HG03558 (cell line): Measurements from ENCODE around the gene SET.
"Not testable (repeated sequence)": the region's sequence is repeated elsewhere in the genome, so short reads cannot be mapped to it uniquely, and the experiment has no call there.

Experiments
- ATAC-seq: cut with Tn5 transposase; IDR thresholded peaks from one replicate; pipeline ENCODE4 v1.9.1; 2021; ENCODE audit warnings: moderate number of reproducible peaks; ENCODE audit not compliant: unreplicated experiment; ENCODE audit errors: extremely low read depth

Gene SET, protein sequence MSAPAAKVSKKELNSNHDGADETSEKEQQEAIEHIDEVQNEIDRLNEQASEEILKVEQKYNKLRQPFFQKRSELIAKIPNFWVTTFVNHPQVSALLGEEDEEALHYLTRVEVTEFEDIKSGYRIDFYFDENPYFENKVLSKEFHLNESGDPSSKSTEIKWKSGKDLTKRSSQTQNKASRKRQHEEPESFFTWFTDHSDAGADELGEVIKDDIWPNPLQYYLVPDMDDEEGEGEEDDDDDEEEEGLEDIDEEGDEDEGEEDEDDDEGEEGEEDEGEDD

DNA sequence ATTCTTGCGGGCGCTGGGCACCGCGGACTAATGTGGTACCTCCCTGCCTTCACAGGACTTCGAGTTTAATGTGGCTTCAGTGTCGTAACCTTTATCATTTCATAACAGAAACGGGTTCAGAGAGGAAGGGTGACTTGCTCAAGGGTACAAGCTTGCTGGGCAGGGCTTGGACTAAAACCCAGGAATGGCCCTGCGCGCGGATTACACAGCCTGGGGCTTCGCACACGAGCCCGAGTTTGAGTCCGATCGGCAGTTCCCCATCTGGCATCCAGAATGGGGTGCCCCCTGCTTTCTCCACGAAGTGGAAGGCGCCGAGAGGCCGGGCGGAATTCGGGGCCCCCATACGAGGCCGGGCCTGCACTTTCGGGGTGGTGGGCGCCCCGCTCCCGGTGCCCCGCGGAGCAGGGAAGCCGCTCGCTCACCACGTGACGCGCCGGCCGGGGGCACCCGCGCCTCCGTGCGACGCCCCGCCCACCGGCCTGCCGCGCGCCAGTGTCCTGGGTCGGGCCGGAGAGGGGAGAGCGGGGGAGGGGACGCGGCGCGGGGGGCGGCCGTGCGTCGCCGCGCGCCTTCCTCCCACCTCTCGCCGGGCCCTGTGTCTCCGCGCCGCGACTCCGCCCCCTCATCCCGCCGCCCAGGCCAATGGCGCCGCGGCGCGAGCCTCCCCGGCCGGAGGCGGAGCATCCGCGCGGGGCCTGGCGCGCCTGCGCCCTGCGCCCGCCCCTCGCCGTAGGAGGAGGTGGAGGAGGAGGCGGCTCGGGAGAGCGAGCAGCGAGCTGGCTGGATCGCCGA is at the start of gene SET:
SET (plus strand) TSS at position 722 of the 792 bp plus-strand sequence. CDS start 361 bp downstream, outside the sequence.
- peak; percentile 49 for ATAC-seq

DNA sequence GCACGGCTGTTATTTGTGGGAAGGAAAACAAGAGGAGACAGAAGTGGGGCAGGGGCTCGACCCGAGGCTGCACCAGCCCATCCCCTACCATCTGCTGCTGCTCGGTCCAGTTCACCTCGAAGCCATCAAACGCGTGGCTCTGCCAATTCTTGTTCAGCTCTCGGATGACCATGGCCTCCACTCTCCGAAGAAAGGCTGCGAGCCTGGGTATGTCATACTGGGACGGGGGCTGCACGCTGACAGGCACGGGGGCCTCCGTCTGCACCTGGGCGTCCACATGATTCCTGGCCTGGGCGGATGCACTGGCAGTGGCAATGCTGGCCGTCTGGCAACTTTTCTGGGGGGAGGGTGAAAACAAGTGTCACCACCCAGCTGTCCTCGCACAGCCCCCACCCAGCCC is 48.4 kb upstream of the SET start:
- ATAC-seq = no peak

DNA sequence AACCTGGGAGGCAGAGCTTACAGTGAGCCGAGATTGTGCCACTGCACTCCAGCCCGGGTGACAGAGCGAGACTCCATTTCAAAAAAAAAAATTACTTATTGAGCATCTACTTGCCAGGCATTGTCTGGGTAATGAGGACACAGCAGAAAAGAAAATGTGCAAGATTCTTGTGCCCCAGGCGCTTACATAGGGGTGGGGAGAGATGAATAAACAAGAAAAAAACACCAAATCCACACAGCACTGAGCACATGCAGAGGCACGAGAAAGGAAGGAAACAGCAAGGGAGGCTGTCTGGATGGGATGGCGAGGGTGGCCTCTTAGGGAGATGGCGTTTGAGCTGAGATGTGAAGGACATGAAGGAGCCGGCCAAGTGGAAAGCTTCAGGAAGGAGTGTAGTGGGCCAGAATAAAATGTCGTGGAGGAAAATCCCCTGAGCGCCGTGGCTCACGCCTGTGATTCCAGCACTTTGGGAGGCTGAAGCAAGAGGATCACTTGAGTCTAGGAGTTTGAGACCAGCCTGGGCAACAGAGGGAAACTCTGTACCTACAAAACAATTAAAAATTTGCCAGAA is 46.3 kb upstream of the SET start:
- no peak for ATAC-seq

DNA sequence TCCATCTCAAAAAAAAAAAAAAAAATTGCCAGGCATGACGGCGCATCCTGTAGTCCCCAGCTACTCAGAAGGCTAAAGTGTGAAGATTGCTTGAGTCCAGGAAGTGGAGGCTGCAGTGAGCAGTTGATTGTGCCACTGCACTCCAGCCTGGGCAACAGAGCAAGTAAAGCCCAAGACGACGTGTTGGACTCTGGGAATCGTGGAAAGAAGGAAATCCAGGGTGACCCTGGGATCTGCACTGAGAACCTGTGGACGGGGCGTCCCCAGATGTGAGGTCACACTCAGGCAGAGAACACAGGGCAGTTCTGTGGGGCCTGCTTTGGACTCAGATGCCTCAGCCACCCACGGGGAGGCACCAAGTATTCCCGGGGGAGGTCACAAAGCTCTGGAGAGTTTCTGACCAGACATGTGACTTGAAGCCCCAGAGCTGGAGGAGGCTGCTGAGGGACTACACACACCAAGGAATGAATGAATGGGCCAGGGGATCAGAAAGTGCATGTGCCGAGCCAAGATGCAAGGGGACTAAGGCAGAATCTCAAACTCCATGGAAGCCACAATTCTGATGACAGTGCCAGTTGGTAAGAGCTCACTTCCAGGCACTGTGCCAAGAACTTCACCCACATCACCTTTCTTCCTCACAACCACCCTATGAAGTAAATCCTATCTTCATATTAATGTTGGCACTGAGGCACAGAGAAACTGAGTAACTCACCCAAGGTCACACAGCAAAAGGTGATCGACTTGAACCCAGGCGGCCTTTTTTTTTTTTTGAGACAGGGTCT is 45.3 kb upstream of the SET start:
- no peak for ATAC-seq

DNA sequence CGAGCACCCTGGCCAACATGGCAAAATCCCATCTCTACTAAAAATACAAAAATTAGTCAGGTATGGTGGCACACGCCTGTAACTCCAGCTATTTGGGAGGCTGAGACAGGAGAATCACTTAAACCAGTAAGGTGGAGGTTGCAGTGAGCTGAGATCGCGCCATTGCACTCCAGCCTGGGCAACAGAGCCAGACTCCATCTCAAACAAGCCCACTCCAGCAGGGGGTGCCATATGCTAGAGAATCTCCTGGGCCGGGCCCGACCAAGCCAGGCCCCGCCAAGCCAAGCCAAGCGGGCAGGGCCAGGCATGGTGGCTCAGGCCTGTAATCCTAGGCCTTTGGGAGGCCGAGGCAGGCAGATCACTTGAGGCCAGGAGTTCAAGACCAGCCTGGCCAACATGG is 40.8 kb upstream of the SET start:
- ATAC-seq = not testable (repeated sequence)

DNA sequence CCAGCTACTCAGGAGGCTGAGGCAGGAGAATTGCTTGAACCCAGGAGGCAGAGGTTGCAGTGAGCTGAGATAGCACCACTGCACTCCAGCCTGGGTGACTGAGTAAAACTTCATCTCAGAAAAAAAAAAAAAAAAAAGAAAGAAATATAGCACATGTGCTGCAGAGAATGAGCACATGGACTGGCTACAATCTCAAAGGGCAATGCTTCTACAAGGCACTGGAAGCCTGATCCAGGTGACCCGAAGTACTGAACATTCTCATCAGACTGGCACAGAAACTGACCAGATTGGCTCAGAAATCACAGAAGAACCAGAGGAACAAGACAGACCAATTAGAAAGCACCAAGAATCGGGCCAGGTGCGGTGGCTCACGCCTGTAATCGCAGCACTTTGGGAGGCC is 37.2 kb upstream of the SET start:
- ATAC-seq = no peak

DNA sequence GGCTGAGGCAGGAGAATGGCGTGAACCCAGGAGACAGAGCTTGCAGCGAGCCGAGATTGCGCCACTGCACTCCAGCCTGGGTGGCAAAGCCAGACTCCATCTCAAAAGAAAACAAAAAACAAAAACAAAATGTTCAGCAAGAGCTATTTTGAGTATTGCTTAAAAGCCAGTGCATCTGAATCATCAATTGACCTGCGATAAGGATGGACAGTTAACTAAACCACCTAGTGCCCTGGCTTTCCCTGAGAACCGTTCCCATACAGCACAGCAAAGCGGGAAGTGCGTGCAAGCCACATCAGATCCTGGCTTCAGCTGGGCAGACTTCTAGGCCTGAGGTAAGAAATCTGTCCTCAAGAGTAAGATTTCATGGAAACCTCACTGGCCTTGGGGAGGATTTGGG is 35.1 kb upstream of the SET start:
- no peak for ATAC-seq

DNA sequence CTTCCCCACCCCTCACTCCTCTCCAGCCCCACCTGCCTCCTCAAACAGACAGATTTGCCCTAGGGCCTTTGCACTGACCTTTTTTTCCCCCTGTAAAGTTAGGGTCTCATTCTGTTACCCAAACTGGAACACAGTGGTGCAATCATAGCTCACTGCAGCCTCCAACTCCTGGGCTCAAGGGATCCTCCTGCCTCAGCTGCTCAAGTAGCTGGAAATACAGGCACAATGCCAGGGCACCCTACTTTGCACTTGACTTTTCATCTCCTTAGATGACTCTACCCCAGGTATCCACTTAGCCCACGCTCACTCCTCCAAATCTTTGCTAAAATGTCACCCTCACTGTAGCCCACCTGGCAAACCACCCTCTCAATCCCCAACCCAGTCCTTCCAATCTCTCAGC is 34.5 kb upstream of the SET start:
- no peak for ATAC-seq

DNA sequence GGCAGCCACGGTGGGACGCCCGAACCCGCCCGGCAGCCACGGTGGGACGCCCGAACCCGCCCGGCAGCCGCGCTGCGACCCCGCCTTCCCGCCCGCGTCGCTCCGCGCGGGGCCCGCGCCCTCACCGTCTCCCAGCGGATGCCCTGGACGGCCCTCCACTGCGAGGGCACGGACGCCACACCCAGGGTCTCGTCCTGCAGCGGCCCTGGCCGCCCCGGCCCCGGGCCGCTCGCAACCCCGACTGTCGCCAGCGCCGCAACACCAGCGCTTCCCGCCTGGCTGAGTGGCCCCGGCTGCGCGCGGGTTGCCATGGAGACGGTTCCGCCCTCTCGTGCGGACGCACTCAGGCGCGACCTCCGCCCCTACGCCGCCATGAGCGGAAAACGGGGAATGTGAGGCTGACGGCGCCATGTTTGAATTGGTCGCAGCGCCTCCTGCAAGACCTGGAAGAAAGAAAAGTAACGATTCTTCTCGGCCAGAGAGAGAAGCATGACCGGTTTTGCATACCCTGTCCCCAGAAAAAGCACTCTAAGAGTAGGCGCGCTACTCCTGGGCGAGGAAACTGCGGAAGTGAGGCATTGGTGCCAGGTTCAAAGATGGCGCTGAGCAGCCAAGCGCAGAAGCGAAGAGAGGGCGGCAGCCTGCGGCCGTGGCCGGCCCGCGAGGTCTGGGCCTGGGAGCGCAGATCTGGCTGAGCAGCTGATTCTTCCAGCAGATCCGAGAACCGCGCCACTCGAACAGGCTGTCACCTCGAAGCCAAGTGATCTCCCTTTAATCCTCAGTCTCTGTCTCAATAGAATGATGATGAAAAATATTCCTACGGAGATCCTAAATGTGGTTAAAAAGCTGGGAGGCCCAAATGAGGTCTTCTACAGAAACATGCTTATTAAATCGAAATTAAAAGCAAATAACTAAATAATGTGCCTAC is 32.3 kb upstream of the SET start, which contains the start of gene DYNC2I2:
DYNC2I2 (minus strand) TSS at position 432 of the 928 bp plus-strand sequence; CDS start at position 311, 121 bp downstream.
- ATAC-seq = peak; percentile 54

DNA sequence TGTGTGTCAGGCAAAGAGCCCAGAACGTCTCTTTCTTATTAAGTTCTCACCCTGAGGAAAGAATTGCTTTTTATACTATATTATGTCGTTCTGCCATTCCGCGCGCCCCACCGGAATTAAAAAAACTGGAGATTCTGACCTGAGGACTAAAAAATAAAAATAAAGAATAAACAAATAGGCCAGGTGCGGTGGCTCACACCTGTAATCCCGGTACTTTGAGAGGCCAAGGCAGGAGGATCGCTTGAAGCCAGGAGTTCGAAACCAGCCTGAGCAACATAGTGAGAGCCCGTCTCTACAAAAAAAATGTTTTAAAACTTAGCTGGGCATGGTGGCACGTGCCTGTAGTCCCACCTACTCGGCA is 31.7 kb upstream of the SET start:
- no peak for ATAC-seq

DNA sequence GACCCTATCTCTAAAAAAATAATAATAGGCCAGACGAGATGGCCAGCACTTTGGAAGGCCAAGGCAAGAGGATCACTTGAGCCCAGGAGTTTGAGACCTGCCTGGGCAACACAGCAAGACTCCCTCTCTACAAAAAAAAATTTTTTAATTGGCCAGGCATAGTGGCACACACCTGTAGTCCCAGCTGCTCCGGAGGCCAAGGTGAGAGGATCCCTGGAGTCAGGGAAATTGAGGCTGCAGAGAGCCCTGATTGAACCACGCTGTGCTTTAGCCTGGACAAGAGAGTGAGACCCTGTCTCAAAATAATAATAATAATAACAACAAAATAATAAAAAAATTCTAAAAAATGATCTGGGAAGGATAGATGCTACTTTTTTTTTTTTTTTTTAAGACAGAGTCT is 31.2 kb upstream of the SET start:
- ATAC-seq = no peak

DNA sequence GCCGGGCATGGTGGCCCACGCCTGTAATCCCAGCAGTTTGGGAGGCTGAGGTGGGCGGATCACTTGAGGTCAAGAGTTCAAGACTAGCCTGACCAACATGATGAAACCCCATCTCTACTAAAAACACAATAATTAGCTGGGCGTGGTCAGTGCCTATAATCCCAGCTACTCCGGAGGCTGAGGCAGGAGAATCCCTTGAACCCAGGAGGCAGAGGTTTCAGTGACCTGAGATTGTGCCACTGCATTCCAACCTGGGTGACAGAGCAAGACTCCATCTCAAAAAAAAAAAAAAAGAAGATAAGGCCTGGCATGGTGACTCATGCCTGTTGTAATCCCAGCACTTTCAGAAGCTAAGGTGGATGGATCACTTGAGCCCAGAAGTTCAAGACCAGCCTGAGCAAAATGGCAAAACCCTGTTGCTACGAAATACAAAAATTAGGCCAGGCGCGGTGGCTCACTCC is 22.5 kb upstream of the SET start:
- not testable (repeated sequence) for ATAC-seq

DNA sequence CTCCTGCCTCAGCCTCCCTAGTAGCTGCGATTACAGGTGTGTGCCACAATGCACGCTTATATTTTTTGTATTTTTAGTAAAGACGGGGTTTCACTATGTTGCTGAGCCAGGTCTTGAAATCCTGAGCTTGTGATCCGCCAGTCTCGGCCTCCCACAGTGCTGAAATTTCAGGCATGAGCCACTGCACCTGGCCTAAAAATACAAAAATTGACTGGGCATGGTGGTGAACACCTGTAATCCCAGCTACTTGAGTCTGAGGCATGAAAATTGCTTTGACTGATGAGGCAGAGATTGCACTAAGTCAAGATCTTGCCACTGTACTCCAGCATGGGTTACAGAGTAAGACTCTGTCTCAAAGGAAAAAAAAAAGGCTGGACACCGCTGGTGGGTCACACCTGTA is 19.2 kb upstream of the SET start:
- no peak for ATAC-seq

DNA sequence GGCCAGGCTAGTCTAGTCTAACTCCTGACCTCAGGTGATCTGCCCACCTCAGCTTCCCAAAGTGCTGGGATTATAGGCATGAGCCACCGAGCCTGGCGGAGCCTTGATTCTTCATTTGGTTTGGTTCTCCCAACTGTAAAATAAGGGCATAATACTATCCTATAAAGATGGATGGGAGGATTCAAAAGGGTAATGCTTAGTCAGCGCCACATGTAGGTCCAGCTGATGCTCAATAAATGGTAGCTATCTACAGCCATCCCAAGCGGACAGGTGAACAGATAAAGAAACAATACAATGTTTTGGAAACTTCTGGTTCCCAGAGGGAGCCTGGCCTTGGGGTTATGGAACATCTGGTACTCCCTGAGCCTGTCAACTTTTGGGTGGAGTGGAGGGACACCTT is 13.6 kb upstream of the SET start:
- no peak for ATAC-seq

DNA sequence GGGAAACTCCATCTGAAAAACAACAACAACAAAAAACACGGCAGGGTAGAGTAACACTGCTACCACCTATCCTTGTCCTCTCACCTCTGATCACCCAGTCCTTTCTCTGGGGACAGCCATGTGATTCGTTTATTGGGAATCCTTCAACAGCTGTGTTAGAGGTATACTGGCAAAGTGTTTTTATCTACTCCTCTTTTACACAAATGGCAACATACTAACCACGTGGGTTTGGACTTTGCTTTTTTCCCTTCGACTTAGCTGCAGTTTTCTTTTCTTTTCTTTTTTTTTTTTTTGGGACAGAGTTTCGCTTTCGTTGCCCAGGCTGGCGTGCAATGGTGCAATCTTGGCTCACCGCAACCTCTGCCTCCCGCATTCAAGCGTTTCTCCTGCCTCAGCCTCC is 11.2 kb upstream of the SET start:
- ATAC-seq = no peak

DNA sequence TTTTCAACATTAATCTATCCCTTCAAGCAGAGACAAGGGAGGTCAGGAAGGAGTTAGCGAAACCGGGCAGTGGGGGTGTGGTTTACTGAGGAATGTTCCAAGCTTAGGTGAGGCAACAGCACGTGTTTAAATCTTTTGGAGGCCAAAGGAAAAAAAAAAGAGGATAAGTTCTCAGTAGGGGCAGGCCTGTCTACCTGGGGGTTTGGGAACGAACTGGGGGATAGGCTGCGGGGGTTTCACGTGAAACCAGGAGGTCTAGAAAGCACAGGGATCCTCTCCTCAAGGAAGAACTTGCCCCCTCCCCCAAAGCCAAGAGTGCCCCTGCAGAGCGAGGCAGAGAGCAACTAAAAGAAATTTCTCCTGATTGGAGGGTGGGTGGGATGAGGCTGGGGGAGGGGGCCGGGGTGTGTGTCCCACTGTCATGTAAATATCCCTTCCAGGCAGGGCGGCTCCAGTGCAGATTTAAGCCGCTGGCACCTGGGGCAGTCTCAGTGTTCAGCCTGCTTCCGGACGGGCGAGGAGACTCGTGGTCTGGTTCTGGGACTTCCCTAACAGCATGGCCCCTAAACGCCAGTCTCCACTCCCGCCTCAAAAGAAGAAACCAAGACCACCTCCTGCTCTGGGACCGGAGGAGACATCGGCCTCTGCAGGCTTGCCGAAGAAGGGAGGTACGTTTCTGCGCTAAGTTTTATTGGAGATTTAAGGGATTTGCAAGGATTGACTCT is 5.5 kb upstream of the SET start:
- no peak for ATAC-seq

DNA sequence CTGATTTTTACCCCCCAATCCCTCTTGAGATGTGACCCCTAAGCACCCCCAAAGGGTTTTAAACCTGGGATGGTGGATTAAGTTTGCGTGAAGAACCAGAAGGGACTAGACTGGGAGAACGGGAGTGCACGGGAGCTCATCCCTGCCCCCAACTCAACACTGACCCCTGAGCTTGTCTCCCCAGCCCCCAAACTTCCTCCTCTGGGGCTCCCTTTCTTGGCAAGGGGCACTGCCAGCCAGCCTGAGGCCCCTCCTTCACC is 5.0 kb upstream of the SET start:
- no peak for ATAC-seq

DNA sequence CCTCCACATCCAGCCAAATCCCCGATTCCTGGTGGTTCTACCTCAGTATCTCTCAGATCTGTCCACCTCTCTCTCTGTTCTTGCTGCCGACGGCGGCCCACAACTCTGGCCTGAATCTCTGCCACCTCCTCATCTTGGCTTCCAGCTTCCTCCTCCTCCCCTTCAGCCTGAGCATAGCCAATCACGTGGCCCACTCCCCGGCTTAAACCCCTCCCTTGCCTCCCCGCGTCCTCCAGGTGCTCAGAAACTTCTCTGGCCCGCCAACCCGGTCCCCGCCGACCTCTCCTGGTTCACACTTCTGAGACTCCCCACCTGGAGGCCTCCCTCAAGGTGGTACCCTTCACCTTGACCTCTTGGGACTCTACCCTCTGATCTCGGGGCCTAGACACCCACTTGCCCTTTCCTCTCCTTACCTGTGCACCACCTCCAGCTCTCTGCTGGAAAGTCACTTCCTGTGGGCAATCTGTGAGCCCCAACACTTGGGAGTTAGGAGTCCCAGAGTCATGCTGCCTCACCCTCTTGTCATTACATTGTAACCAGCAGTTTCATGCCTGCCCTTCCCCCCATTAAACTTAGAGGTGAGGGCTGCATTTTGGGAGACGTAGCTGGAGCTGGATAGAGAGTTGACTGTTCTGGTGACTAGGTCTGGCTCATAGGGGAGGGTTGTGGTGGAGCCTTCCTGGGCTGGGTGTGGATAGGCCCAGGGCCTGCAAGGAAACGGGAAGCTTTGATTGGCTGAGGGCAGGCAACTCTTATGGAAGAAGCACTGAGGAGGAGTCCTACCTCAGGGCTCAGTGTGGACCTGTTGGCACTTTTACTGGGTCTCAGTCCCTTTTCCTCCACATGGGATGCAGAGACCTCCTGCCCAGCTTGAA is 4.5 kb upstream of the SET start:
- ATAC-seq = no peak
